Measurements from ENCODE around the gene CYP39A1. TPM values are rescaled to one million over a fixed set of nuclear protein-coding genes. Genes with fewer than 3 reads are reported as not detected.
A peak's percentile ranks its signal among the peaks of the same experiment; 100 is the strongest.

Gene CYP39A1
- total RNA-seq, 4 donors from 2014 or later, result 7.6 to 55.9 (median 23.2) TPM

GRCh38 chr6:46513533-46513932 is 139.1 kb downstream of the CYP39A1 start:
- H3K27me3 ChIP-seq, result no peaks in the 10 kb centered on the region
- TF ChIP-seq EP300 (IDR thresholded peaks at IDR 0.05), result no peak
- TF ChIP-seq POLR2A (IDR thresholded peaks at IDR 0.05), result no peak
- TF ChIP-seq POLR2AphosphoS5 (IDR thresholded peaks at IDR 0.05), result peak; percentile 21
- TF ChIP-seq CTCF (IDR thresholded peaks at IDR 0.05), result no peak
- peaks cover 14 to 67% (median 14%) of the 10 kb centered on the region in 3 donors for H3K4me1 ChIP-seq
- H3K9me3 ChIP-seq, result no peaks in the 10 kb centered on the region
- WGBS, 2 donors (ENCODE audit: low coverage in 1 of 2), result 82% methylated on average over 1 of the region's 2 CpGs; no CpG with 5 or more reads in 1 of the 2 donors
- H3K36me3 ChIP-seq, result no peaks in the 10 kb centered on the region
- no peak overlapping the region for H3K4me3 ChIP-seq
- H3K27ac ChIP-seq, result peak overlapping the region in 2 of 4 donors; percentile 24 to 65
- peak; percentile 28 for ATAC-seq

- Histone ChIP-seq H3K4me1 (peaks cover 14 to 62% (median 14%) of the 10 kb centered on the region in 3 donors), H3K9me3 (no peaks in the 10 kb centered on the region), H3K36me3 (no peaks in the 10 kb centered on the region), H3K27ac (peak overlapping the region; percentile 30 to 66 (median 55)), H3K27me3 (no peaks in the 10 kb centered on the region), H3K4me3 (no peak overlapping the region)
- WGBS, 2 donors (ENCODE audit: low coverage in 1 of 2), result 76 to 100% methylated on average over 3 of the region's 7 CpGs
- TF ChIP-seq EP300 (IDR thresholded peaks at IDR 0.05) (no peak), CTCF (IDR thresholded peaks at IDR 0.05) (no peak), POLR2A (IDR thresholded peaks at IDR 0.05) (no peak), POLR2AphosphoS5 (IDR thresholded peaks at IDR 0.05) (no peak)
- ATAC-seq, result no peak
These were observed 141.3 kb downstream of the CYP39A1 start for GRCh38 chr6:46511320-46511719.

GRCh38 chr6:46510651-46511050 is 142.0 kb downstream of the CYP39A1 start:
- TF ChIP-seq POLR2AphosphoS5 (IDR thresholded peaks at IDR 0.05), result peak; percentile 10
- TF ChIP-seq POLR2A (IDR thresholded peaks at IDR 0.05), result no peak
- Histone ChIP-seq H3K9me3 (no peaks in the 10 kb centered on the region), H3K4me1 (peaks cover 14 to 66% (median 14%) of the 10 kb centered on the region in 3 donors), H3K27ac (peak overlapping the region; percentile 30 to 81 (median 55)), H3K36me3 (no peaks in the 10 kb centered on the region), H3K27me3 (no peaks in the 10 kb centered on the region), H3K4me3 (no peak overlapping the region)
- no peak for ATAC-seq

- Histone ChIP-seq H3K36me3 (no peaks in the 10 kb centered on the region), H3K27me3 (no peaks in the 10 kb centered on the region), H3K9me3 (no peaks in the 10 kb centered on the region), H3K27ac (peak overlapping the region; percentile 30 to 81 (median 55)), H3K4me3 (no peak overlapping the region), H3K4me1 (peaks cover 14 to 73% (median 14%) of the 10 kb centered on the region in 3 donors)
- TF ChIP-seq CTCF (IDR thresholded peaks at IDR 0.05), result no peak
- TF ChIP-seq POLR2AphosphoS5 (IDR thresholded peaks at IDR 0.05), result no peak
- TF ChIP-seq POLR2A (IDR thresholded peaks at IDR 0.05), result no peak
- no peak for TF ChIP-seq EP300 (IDR thresholded peaks at IDR 0.05)
- no peak for ATAC-seq
- 44 to 63% methylated on average over 3 to 4 of the region's 4 CpGs for WGBS, 2 donors (ENCODE audit: low coverage in 1 of 2)
These were observed 142.6 kb downstream of the CYP39A1 start for GRCh38 chr6:46509981-46510510.

DNA sequence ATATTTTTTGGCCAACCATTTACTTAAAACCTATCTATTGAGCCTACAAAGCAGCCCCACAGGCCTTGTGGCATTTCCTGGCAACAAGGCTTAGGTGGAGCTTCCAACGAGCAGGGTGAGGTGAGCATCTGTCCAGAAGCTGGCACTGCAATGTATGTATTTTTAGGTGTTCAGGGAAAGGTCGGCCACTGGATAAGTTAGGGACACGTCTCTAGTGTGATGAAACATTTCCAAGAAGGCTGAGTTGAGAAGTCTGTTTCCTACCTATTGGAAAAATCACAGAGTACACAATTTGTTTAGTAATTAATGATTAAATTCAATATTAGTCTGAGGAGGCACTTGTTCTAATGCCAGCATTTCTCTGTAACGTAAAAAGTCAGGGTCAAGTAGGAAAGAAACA is 143.6 kb downstream of the CYP39A1 start:
- no peaks in the 10 kb centered on the region for H3K36me3 ChIP-seq
- WGBS, 2 donors (ENCODE audit: low coverage in 1 of 2), result 32 to 36% methylated on average over 4 of the region's 4 CpGs
- H3K27me3 ChIP-seq, result no peaks in the 10 kb centered on the region
- H3K4me1 ChIP-seq, result peaks cover 14 to 82% (median 14%) of the 10 kb centered on the region in 3 donors
- no peak for ATAC-seq
- TF ChIP-seq CTCF (IDR thresholded peaks at IDR 0.05) (no peak), EP300 (IDR thresholded peaks at IDR 0.05) (no peak), POLR2A (IDR thresholded peaks at IDR 0.05) (no peak), POLR2AphosphoS5 (IDR thresholded peaks at IDR 0.05) (peak; percentile 12)
- no peak overlapping the region for H3K4me3 ChIP-seq
- peak overlapping the region in 3 of 4 donors; percentile 31 to 81 (median 65) for H3K27ac ChIP-seq
- no peaks in the 10 kb centered on the region for H3K9me3 ChIP-seq

Measured in gastroesophageal sphincter (tissue), 4 donors.